ENCODE results near the gene CERS6. TPM values are rescaled to one million over a fixed set of nuclear protein-coding genes. Genes with fewer than 3 reads are reported as not detected.

CERS6 gene
- total and polyA plus RNA-seq, 2 experiments from 2014 or later = 7.4 to 35.0 TPM

DNA sequence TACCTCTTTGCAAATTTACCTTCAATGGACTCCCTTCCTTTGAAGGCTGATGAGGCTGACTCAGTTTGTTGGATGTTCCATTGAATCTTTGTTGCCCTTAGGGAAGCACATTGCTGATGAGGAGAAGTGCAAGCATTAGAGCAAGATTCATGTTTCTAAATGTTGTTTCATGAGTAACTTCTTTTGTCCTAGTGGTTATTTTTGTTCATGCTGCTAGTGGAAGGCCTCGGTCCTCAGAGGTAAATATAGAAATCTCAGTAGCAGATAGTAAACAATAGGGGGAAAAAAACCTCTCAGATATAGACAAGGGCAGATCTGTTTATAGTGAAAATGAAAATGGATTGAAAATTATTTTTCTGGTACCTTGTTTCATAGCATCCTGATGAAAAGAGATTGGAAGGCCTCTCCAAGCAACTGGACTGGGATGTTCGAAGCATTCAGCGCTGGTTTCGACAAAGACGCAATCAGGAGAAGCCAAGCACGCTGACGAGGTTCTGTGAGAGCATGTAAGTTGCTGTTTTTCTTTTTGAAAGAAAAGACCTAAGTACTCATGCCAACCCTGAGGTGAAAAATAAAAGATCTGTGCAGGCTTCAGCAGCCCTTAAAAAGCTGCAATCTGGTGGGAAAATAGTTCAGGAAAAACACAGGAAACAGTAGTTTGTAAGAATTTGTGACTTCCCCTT, 104.9 kb downstream of the CERS6 start (continued):
- TF ChIP-seq EZH2 (IDR thresholded peaks at IDR 0.05; ENCODE audit: low read depth, unreplicated experiment) (no peak), EZH2phosphoT487 (IDR thresholded peaks at IDR 0.05; ENCODE audit: unreplicated experiment) (no peak), NANOG (IDR thresholded peaks at IDR 0.05; ENCODE audit: borderline replicate concordance) (no peak)
- TF ChIP-seq, protein P1, sequence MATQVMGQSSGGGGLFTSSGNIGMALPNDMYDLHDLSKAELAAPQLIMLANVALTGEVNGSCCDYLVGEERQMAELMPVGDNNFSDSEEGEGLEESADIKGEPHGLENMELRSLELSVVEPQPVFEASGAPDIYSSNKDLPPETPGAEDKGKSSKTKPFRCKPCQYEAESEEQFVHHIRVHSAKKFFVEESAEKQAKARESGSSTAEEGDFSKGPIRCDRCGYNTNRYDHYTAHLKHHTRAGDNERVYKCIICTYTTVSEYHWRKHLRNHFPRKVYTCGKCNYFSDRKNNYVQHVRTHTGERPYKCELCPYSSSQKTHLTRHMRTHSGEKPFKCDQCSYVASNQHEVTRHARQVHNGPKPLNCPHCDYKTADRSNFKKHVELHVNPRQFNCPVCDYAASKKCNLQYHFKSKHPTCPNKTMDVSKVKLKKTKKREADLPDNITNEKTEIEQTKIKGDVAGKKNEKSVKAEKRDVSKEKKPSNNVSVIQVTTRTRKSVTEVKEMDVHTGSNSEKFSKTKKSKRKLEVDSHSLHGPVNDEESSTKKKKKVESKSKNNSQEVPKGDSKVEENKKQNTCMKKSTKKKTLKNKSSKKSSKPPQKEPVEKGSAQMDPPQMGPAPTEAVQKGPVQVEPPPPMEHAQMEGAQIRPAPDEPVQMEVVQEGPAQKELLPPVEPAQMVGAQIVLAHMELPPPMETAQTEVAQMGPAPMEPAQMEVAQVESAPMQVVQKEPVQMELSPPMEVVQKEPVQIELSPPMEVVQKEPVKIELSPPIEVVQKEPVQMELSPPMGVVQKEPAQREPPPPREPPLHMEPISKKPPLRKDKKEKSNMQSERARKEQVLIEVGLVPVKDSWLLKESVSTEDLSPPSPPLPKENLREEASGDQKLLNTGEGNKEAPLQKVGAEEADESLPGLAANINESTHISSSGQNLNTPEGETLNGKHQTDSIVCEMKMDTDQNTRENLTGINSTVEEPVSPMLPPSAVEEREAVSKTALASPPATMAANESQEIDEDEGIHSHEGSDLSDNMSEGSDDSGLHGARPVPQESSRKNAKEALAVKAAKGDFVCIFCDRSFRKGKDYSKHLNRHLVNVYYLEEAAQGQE (IDR thresholded peaks at IDR 0.05; ENCODE audit: unreplicated experiment) = no peak

DNA sequence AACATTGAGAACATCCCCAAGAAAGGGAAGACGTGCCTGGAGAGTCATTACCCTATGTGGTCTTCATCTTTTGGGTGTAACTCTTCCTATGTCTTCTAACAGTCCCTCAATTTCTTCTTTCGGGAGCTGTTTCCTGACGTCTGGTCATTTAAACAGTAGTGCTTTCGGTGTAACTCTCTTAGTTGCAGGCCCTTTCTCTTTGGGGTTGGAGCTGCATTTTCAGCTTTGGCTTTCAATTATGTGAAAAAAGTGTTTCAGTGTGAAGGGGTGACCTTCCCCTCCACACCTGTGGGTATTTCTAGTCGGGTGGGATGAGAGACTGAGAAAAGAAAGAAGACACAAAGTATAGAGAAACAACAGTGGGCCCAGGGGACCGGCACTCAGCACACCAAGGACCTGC, 105.9 kb downstream of the CERS6 start:
- H3K4me3 ChIP-seq = no peak overlapping the region
- DNase-seq (ENCODE audit: low spot score) (no peak), ATAC-seq (no peak)
- no peaks in the 10 kb centered on the region for H3K9me2 ChIP-seq (ENCODE audit: insufficient read depth)
- H3F3A ChIP-seq (replicated peaks; ENCODE audit: low read depth) = no peaks in the 10 kb centered on the region
- no peak for TF ChIP-seq EZH2phosphoT487 (IDR thresholded peaks at IDR 0.05; ENCODE audit: unreplicated experiment)
- no peak for TF ChIP-seq EZH2 (IDR thresholded peaks at IDR 0.05; ENCODE audit: low read depth, unreplicated experiment)
- TF ChIP-seq NANOG (IDR thresholded peaks at IDR 0.05; ENCODE audit: borderline replicate concordance) = no peak
- TF ChIP-seq POLR2AphosphoS5 (IDR thresholded peaks at IDR 0.05; ENCODE audit: low read depth) = no peak
- TF ChIP-seq CREB1 (CRISPR knock-in tag; IDR thresholded peaks at IDR 0.05; ENCODE audit: low read depth) = no peak
- TF ChIP-seq ZNF331 (CRISPR knock-in tag; IDR thresholded peaks at IDR 0.05; ENCODE audit: low read depth) = no peak
- TF ChIP-seq, protein P1 (IDR thresholded peaks at IDR 0.05; ENCODE audit: unreplicated experiment) = no peak
- H3K36me3 ChIP-seq (ENCODE audit: insufficient read depth) = no peaks in the 10 kb centered on the region
- no peak overlapping the region for H3K4me3 Mint-ChIP-seq
- H3K27me3 Mint-ChIP-seq (ENCODE audit: insufficient read depth, low read depth, poor library complexity) = no peaks in the 10 kb centered on the region
- H3K27me3 ChIP-seq (ENCODE audit: insufficient read depth) = no peaks in the 10 kb centered on the region
- H3K9me3 Mint-ChIP-seq = no peaks in the 10 kb centered on the region
- H3K4me1 Mint-ChIP-seq = peaks cover 14% of the 10 kb centered on the region
- peaks cover 4% of the 10 kb centered on the region; the same call in 1 of the 2 replicates for H3K4me1 ChIP-seq (ENCODE audit: insufficient read depth)
- H4K20me1 ChIP-seq (replicated peaks; ENCODE audit: insufficient read depth) = no peaks in the 10 kb centered on the region
- H2AFZ ChIP-seq = no peak overlapping the region
- H3K4me2 ChIP-seq = no peak overlapping the region
- peaks cover 4% of the 10 kb centered on the region for H3K79me2 ChIP-seq (replicated peaks; ENCODE audit: insufficient read depth)
- no peak overlapping the region for H3K27ac ChIP-seq (ENCODE audit: low read depth)
- no peak overlapping the region; the same call in 1 of the 2 replicates for H3K27ac Mint-ChIP-seq
- H3K36me3 Mint-ChIP-seq (ENCODE audit: low read depth) = peaks cover 21% of the 10 kb centered on the region
